Colonic mucosa (tissue), 4 donors: Measurements from ENCODE around the gene PYCARD. TPM values are rescaled to one million over a fixed set of nuclear protein-coding genes. Genes with fewer than 3 reads are reported as not detected.
"Not testable (repeated sequence)": the region's sequence is repeated elsewhere in the genome, so short reads cannot be mapped to it uniquely, and the experiment has no call there.

Source experiments
- DNase-seq: peaks from one replicate; pipeline ENCODE4 v3.0.0-alpha.2; 2020
- H3K27ac ChIP-seq: fragments of 200-600 bp; one replicate; pipeline ENCODE4 v1.8.0; 2021
- H3K27me3 ChIP-seq: fragments of 200-600 bp; one replicate; pipeline ENCODE4 v1.8.0; 2021
- H3K36me3 ChIP-seq: fragments of 200-600 bp; one replicate; pipeline ENCODE4 v1.8.0; 2021
- H3K4me1 ChIP-seq: fragments of 200-600 bp; one replicate; pipeline ENCODE4 v1.8.0; 2021; ENCODE audit warnings: mild to moderate bottlenecking
- H3K4me3 ChIP-seq: fragments of 200-600 bp; one replicate; pipeline ENCODE4 v1.8.0; 2021
- H3K9ac ChIP-seq, 2 donors: one replicate each; pipeline ENCODE4 v1.7.0; 2013; ENCODE audit warnings: control low read depth in 2 of 2, low read depth in 2 of 2, low read length in 2 of 2
- H3K9me3 ChIP-seq: fragments of 200-600 bp; one replicate; pipeline ENCODE4 v1.8.0; 2021
- intact Hi-C: fragments of 100-400 bp; cut with DNase I; formaldehyde crosslinking; loops from one replicate; pipeline ENCODE4 v1.14.1; 2022
- total RNA-seq, 2 donors: library from RNA; stranded (reverse); fragmentation: NEBNext Ultra II Directional in 1 of 2; extraction: Animal tissue kit (Norgen Biotek cat#: 25700) in 1 of 2; gene quantifications; one replicate each; pipeline ENCODE4 v1.2.1, GENCODE V29; 2021
- TF ChIP-seq, protein P1 (sequence below): fragments of 200-600 bp; IDR thresholded peaks from one replicate; pipeline ENCODE4 v1.8.0; 2022; ENCODE audit warnings: antibody characterized with exemption, mild to moderate bottlenecking
- donor health status: healthy.
- donor health status: DM: no; HTN: no; CAD: no.
- donor health status: DM: no; HTN: no; CAD: no.

Gene PYCARD
- total RNA-seq, 2 donors from 2014 or later: 118 to 119 TPM

DNA sequence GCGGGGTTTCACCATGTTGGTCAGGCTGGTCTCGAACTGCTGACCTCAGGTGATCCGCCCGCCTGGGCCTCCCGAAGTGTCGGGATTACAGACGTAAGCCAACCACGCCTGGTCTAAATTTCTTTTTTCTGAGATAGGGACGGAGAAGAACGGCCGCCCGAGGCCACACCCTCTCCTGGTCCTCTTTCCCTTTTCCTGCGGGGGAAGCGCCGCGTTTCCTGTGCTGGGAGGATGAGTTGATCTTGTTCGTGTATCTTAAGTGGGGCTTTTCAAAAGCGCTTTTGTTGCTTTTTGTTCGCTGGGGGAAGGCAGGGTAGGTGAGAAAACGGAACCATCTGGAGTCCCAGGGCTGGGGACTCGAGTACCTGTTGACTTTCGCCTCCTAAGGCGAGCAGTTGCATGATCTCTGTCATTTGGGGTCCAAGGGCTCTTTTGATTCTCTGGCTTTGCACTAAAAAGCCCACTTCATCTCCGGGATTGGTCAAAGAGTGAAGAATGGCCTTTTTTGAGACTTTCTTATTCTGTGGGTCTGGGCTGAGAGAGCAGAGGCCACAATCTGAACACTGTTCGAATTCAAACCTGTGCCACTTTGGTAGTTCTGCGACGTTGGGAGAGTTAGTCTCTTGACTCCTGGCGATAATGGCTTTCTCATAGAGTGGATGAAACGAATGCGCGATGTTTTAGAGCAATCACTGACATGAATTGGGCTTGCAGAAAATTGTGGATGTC lies 21.3 kb downstream of the PYCARD start:
- TF ChIP-seq, protein P1, sequence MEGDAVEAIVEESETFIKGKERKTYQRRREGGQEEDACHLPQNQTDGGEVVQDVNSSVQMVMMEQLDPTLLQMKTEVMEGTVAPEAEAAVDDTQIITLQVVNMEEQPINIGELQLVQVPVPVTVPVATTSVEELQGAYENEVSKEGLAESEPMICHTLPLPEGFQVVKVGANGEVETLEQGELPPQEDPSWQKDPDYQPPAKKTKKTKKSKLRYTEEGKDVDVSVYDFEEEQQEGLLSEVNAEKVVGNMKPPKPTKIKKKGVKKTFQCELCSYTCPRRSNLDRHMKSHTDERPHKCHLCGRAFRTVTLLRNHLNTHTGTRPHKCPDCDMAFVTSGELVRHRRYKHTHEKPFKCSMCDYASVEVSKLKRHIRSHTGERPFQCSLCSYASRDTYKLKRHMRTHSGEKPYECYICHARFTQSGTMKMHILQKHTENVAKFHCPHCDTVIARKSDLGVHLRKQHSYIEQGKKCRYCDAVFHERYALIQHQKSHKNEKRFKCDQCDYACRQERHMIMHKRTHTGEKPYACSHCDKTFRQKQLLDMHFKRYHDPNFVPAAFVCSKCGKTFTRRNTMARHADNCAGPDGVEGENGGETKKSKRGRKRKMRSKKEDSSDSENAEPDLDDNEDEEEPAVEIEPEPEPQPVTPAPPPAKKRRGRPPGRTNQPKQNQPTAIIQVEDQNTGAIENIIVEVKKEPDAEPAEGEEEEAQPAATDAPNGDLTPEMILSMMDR: no peak
- Histone ChIP-seq H3K9me3 (no peaks in the 10 kb centered on the region), H3K4me1 (peaks cover 14% of the 10 kb centered on the region), H3K9ac (peak overlapping the region; percentile 90 to 95), H3K27me3 (no peaks in the 10 kb centered on the region), H3K4me3 (peak overlapping the region; percentile 79), H3K27ac (peak overlapping the region; percentile 81), H3K36me3 (peaks cover 16% of the 10 kb centered on the region)
- intact Hi-C loops: loop anchor here (10.0 kb wide), 1 partner anchor 274 kb away; the partner anchor contains the start of gene ARMC5
- peak; percentile 54 for DNase-seq

DNA sequence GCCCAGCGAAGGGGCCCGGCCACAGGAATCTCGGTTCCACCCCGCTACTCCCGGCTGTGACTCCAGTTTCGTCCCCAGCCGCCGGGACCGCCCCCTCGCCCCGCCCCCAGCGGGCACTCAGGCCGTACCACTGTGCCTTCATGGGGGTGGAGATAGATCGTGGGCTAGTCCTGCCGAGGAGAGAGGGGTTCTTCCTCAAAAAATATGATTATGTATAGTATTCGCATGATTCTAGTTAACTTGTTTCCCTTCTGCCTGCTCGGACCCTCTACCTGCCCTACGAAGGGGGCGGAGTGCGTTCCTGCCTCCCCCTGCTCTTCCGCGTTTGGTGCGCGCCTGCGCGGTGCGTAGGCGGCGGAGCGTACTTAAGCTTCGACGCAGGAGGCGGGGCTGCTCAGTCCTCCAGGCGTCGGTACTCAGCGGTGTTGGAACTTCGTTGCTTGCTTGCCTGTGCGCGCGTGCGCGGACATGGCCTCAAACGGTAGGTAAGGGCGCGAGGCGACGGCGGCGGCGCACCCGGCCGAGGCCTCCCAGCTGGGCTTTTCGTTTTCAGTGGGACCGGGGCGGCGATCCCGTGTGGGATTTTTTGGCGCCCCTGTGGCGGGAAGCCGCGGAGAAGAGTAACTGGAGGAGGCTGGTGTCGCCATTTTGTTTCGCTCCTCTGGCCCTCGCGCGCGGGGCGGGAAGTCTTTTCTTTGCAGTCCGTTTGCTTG lies 22.7 kb downstream of the PYCARD start, which contains the start of gene FUS:
Gene FUS (plus strand): TSS at position 393 of the 713 bp plus-strand sequence. CDS start 76 bp downstream, at position 469.
- Histone ChIP-seq H3K9ac (peak within 1 kb of the TSS; percentile 90 to 95), H3K9me3 (no peaks in the 10 kb centered on the region), H3K4me3 (peak within 1 kb of the TSS; percentile 79), H3K27me3 (no peaks in the 10 kb centered on the region), H3K4me1 (peaks cover 14% of the 10 kb centered on the region), H3K27ac (peak within 1 kb of the TSS; percentile 81), H3K36me3 (peaks cover 9% of the 10 kb centered on the region)
- intact Hi-C loops: loop anchor here (10.0 kb wide), 1 partner anchor 275 kb away; the partner anchor contains the start of gene ARMC5
- peak; percentile 93 for DNase-seq
- TF ChIP-seq, protein P1: no peak

DNA sequence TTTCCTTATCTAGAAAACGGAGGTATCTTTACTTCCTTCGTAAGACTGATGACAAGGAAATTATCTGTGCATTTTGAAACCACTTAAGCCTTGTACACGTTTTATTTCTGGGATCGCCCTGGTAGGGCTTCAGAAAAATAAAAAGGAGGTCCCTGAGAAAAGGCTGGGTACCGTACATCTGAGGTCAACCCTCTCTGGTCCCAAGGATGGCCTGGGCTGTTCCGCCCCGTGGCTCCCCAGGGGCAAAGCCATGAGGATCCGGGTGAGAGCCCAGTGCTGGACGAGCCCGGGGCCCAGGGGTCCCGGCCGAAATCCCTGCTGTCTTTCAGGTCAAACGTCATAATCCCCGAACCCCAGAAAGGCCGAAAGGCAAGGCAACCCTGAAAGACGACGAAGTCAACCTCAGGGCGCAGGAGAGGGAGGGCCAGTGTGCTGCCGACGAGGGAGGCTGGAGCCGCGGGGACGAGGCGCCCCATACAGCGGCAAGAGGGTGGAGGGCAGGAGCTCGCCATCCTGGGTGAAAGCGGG lies 23.3 kb downstream of the PYCARD start:
- Histone ChIP-seq H3K27ac (peak overlapping the region; percentile 81), H3K4me1 (peaks cover 14% of the 10 kb centered on the region), H3K4me3 (peak overlapping the region; percentile 79), H3K9me3 (no peaks in the 10 kb centered on the region), H3K36me3 (peaks cover 9% of the 10 kb centered on the region), H3K27me3 (no peaks in the 10 kb centered on the region), H3K9ac (peak overlapping the region; percentile 86 to 95)
- intact Hi-C loops: no loop called here
- no peak for DNase-seq
- TF ChIP-seq, protein P1: no peak

DNA sequence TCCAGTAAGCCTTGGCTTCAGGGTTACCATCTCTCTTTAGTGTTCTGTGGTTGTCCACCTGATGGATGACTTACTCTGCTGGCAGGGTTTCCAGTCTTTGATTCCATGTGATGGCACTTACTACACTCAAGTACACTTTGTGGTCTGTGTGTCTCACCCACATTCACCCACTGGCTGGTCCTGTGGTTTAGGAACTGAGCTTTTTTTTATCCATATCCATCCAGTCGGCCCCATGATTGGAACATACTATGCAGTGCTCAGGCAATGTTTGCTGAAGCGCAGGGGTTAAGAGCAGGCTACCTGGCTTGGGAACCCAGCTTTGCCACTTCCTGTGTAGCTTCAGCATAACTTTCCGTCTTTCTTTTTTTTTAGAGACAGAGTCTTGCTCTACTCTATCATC lies 25.4 kb downstream of the PYCARD start:
- Histone ChIP-seq H3K9me3 (no peaks in the 10 kb centered on the region), H3K27me3 (no peaks in the 10 kb centered on the region), H3K9ac (no peak overlapping the region), H3K36me3 (no peaks in the 10 kb centered on the region), H3K4me3 (no peak overlapping the region), H3K27ac (no peak overlapping the region), H3K4me1 (peaks cover 5% of the 10 kb centered on the region)
- DNase-seq: no peak
- intact Hi-C loops: no loop called here
- TF ChIP-seq, protein P1: no peak

DNA sequence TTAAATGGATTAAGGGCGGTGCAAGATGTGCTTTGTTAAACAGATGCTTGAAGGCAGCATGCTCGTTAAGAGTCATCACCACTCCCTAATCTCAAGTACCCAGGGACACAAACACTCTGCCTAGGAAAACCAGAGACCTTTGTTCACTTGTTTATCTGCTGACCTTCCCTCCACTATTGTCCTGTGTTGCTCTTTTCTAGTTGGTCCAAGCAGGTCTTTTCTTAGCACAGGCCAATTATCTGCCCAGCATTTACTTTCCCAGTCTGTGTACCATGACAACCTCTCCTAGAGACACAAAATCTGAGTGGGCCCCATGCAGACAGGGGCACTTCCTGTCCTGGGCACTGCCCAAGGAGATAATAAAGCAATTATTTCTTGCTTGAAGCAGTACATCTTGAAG lies 32.5 kb downstream of the PYCARD start:
- not testable (repeated sequence) for H3K9me3 ChIP-seq, H3K27ac ChIP-seq, DNase-seq

More for the DNA sequence above, 32.5 kb downstream of the PYCARD start:
- H3K27me3 ChIP-seq, H3K4me1 ChIP-seq, H3K9ac ChIP-seq, H3K4me3 ChIP-seq, intact Hi-C loops, H3K36me3 ChIP-seq: not testable (repeated sequence)
